Osteoblast (primary cell): ENCODE measurements around the gene LIPT2. TPM values are rescaled to one million over a fixed set of nuclear protein-coding genes. Genes with fewer than 3 reads are reported as not detected.

Experiments
- DNase-seq: peaks from one replicate; pipeline ENCODE4 v3.0.0; 2011; ENCODE audit warnings: low spot score, mixed read lengths; ENCODE audit not compliant: insufficient read length; ENCODE audit errors: missing footprints
- H2AFZ ChIP-seq: 2 replicates; pipeline ENCODE4 v1.6.0; 2011; ENCODE audit warnings: mild to moderate bottlenecking, low read length
- H3K27ac ChIP-seq: 2 replicates; pipeline ENCODE4 v1.5.1; 2011; ENCODE audit warnings: mild to moderate bottlenecking, low read depth, low read length, moderate library complexity
- H3K27me3 ChIP-seq: 2 replicates; pipeline ENCODE4 v1.6.0; 2012; ENCODE audit warnings: mild to moderate bottlenecking, control low read depth, inconsistent platforms, low read length, moderate library complexity; ENCODE audit not compliant: insufficient read depth
- H3K36me3 ChIP-seq: 2 replicates; pipeline ENCODE4 v1.5.1; 2011; ENCODE audit warnings: mild to moderate bottlenecking, low read length, control low read depth, moderate library complexity; ENCODE audit not compliant: insufficient read depth
- H3K4me1 ChIP-seq: 2 replicates; pipeline ENCODE4 v1.5.1; 2011; ENCODE audit warnings: mild to moderate bottlenecking, low read length, control low read depth, moderate library complexity; ENCODE audit not compliant: insufficient read depth
- H3K4me2 ChIP-seq: 2 replicates; pipeline ENCODE4 v1.6.0; 2011; ENCODE audit warnings: mild to moderate bottlenecking, low read length; ENCODE audit not compliant: insufficient read depth
- H3K4me3 ChIP-seq: fragments of 200-600 bp; sonication (generic); 3 replicates; pipeline ENCODE4 v1.5.1; 2012; ENCODE audit warnings: mild to moderate bottlenecking, low read length, inconsistent platforms; ENCODE audit not compliant: insufficient read depth
- H3K79me2 ChIP-seq: 2 replicates; pipeline ENCODE4 v1.6.0; 2012; ENCODE audit warnings: mild to moderate bottlenecking, low read length, control low read depth, inconsistent platforms; ENCODE audit not compliant: insufficient read depth
- H3K9me3 ChIP-seq: 2 replicates; pipeline ENCODE4 v1.5.1; 2011; ENCODE audit warnings: low read depth, low read length, control low read depth
- H4K20me1 ChIP-seq: 2 replicates; pipeline ENCODE4 v1.6.0; 2012; ENCODE audit warnings: mild to moderate bottlenecking, low read length, control low read depth; ENCODE audit not compliant: insufficient read depth
- CTCF ChIP-seq: IDR thresholded peaks from 2 replicates; pipeline ENCODE4 v1.5.1; 2011; ENCODE audit warnings: mild to moderate bottlenecking, low read depth, low read length, moderate library complexity; ENCODE audit errors: extremely low read depth
- total RNA-seq: library from RNA; depleted of rRNA; stranded (reverse); fragments of >200 nt; gene quantifications from 2 replicates; pipeline ENCODE4 v1.2.3, GENCODE V29; 2012

LIPT2 gene
- 5.0 and 5.1 TPM in 2 replicates for total RNA-seq

- no peaks in the 10 kb centered on the region for H3K79me2 ChIP-seq
- H3K4me2 ChIP-seq: peak within 1 kb of the TSS; percentile 98
- H3K27ac ChIP-seq: peak within 1 kb of the TSS; percentile 78
- peak within 1 kb of the TSS; percentile 95 for H2AFZ ChIP-seq
- H3K4me1 ChIP-seq: peaks cover 11% of the 10 kb centered on the region
- peak; percentile 97 for DNase-seq
- TF ChIP-seq CTCF: no peak
- H4K20me1 ChIP-seq: no peaks in the 10 kb centered on the region
- no peaks in the 10 kb centered on the region for H3K27me3 ChIP-seq
- H3K4me3 ChIP-seq: peak within 1 kb of the TSS; percentile 91
- H3K9me3 ChIP-seq: no peaks in the 10 kb centered on the region
- H3K36me3 ChIP-seq: no peaks in the 10 kb centered on the region
These were observed at the start of gene LIPT2 for GRCh38 chr11:74492974-74493790. Gene LIPT2, minus strand, starts transcription at chr11:74493724. Its CDS starts 21 bp downstream, at chr11:74493703.

GRCh38 chr11:74541466-74541865 lies 47.9 kb upstream of the LIPT2 start:
- H3K79me2 ChIP-seq: no peaks in the 10 kb centered on the region
- no peak overlapping the region for H3K27ac ChIP-seq
- no peaks in the 10 kb centered on the region for H3K4me1 ChIP-seq
- no peak overlapping the region for H3K4me3 ChIP-seq
- no peak overlapping the region for H3K4me2 ChIP-seq
- no peaks in the 10 kb centered on the region for H3K9me3 ChIP-seq
- no peak overlapping the region for H2AFZ ChIP-seq
- no peaks in the 10 kb centered on the region for H3K36me3 ChIP-seq
- peaks cover 11% of the 10 kb centered on the region for H3K27me3 ChIP-seq
- DNase-seq: no peak
- no peaks in the 10 kb centered on the region for H4K20me1 ChIP-seq
- no peak for TF ChIP-seq CTCF

GRCh38 chr11:74540270-74540669 lies 46.7 kb upstream of the LIPT2 start:
- Histone ChIP-seq H3K4me3 (no peak overlapping the region), H3K79me2 (no peaks in the 10 kb centered on the region), H2AFZ (no peak overlapping the region), H3K36me3 (no peaks in the 10 kb centered on the region), H3K27me3 (peaks cover 4% of the 10 kb centered on the region), H3K4me1 (no peaks in the 10 kb centered on the region), H3K9me3 (no peaks in the 10 kb centered on the region), H3K27ac (no peak overlapping the region), H3K4me2 (no peak overlapping the region), H4K20me1 (no peaks in the 10 kb centered on the region)
- TF ChIP-seq CTCF: no peak
- DNase-seq: no peak

GRCh38 chr11:74538680-74539079 lies 45.2 kb upstream of the LIPT2 start:
- Histone ChIP-seq H3K36me3 (no peaks in the 10 kb centered on the region), H3K79me2 (no peaks in the 10 kb centered on the region), H3K27me3 (peaks cover 4% of the 10 kb centered on the region), H3K27ac (no peak overlapping the region), H3K4me1 (no peaks in the 10 kb centered on the region), H3K4me2 (no peak overlapping the region), H3K9me3 (no peaks in the 10 kb centered on the region), H2AFZ (no peak overlapping the region), H3K4me3 (no peak overlapping the region), H4K20me1 (no peaks in the 10 kb centered on the region)
- no peak for TF ChIP-seq CTCF
- DNase-seq: no peak
